Retinal pigment epithelial cell (primary cell): ENCODE data around the gene SYNE3.

Experiments used
- DNase-seq: peaks from one replicate; pipeline ENCODE4 v3.0.0-alpha.2; 2010; ENCODE audit warnings: low read depth
- H3K4me3 ChIP-seq: 2 replicates; pipeline ENCODE4 v1.5.1; 2011; ENCODE audit warnings: mild to moderate bottlenecking, low read length, control low read depth, moderate library complexity
- CTCF ChIP-seq: conservative IDR thresholded peaks from 2 replicates; pipeline ENCODE4 v1.5.1; 2011; ENCODE audit warnings: low read depth, low read length, control low read depth, inconsistent platforms

SYNE3 gene

DNA sequence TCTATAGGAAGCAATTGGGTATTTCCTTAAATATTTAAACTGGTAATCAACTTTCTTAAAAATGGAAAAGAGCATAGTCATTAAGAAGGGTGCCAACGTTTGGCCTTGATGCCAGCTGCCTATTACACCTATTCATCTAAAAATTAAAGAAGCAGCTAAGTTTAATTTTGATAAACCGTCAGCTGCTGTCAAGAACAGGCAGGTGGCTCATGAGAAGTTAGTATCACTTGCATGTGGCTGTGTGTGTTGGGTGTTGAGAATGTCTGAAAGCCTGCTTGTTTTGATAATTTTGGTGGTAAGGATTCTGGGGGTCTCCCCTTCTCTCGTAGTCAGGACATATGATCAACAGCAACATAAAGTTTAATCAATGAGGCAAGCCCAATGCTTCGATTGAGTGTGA, 24.9 kb upstream of the SYNE3 start:
- no peak for DNase-seq

DNA sequence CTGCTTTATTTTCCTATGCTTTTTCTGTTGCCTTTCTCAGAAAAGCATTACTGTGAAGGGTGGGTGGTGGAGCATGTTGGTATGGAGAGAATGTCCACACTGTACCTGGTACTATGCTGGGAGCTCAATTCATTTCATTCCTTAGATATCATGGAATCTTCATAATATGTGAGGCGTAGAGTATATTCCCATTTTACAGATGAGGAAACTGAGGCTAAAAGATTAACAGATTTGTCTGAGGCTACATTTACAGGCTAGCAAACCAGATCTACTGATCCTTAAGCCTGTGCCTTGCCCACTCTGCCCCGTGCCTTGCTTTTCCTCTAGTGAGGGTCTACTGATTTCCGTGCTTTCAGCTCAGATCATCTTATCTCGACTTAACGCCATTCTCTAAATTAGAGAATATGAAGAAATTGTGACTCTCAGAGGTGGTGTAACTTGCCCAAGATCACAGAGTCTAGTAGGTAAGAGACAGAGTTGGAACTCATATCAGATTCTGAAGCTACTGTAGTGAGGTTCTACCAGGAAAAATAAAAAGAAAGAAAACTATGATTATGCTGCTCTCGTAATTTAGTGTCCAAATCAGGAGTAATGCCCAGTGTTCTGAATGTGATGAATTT, 23.9 kb upstream of the SYNE3 start:
- TF ChIP-seq CTCF = no peak
- DNase-seq = no peak
- no peak overlapping the region for H3K4me3 ChIP-seq

More for the DNA sequence above, 24.9 kb upstream of the SYNE3 start:
- H3K4me3 ChIP-seq = no peak overlapping the region
- TF ChIP-seq CTCF = no peak

GRCh38 chr14:95538801-95539509, 22.5 kb upstream of the SYNE3 start:
- no peak for DNase-seq
- no peak overlapping the region for H3K4me3 ChIP-seq
- TF ChIP-seq CTCF = no peak

- no peak for DNase-seq
- peak overlapping the region; percentile 2 for H3K4me3 ChIP-seq
- TF ChIP-seq CTCF = no peak
Observed at GRCh38 chr14:95537298-95538089, 21.0 kb upstream of the SYNE3 start.

DNA sequence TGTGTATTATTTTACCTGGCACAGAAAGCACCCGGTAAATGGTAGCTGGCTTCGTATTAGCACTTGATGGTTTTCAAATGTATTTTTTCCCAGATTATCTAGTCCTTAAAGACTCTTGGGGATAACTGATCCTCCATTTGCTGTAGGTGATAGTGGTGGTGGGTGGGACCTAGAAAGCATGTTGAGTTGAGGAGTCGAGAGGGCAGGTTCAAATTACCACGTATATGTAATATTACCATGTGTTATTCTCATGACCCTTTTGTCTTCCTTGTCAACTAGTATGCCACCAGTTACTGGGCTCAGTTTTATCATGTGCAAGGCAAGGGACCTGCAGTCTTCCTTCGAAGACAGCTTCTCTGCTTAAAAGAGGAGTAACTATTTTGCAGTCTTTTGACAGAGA, 20.2 kb upstream of the SYNE3 start:
- peak overlapping the region; percentile 89 for H3K4me3 ChIP-seq
- no peak for DNase-seq
- TF ChIP-seq CTCF = no peak

- H3K4me3 ChIP-seq = peak overlapping the region; percentile 89
- no peak for TF ChIP-seq CTCF
- no peak for DNase-seq
Observed at GRCh38 chr14:95536036-95536593, 19.7 kb upstream of the SYNE3 start.
